HG03066 (cell line): ENCODE measurements around the gene PLCD3.

Source experiments
- ATAC-seq: cut with Tn5 transposase; IDR thresholded peaks from one replicate; pipeline ENCODE4 v1.9.1; 2021; ENCODE audit warnings: low read depth; ENCODE audit not compliant: unreplicated experiment

The PLCD3 gene

DNA sequence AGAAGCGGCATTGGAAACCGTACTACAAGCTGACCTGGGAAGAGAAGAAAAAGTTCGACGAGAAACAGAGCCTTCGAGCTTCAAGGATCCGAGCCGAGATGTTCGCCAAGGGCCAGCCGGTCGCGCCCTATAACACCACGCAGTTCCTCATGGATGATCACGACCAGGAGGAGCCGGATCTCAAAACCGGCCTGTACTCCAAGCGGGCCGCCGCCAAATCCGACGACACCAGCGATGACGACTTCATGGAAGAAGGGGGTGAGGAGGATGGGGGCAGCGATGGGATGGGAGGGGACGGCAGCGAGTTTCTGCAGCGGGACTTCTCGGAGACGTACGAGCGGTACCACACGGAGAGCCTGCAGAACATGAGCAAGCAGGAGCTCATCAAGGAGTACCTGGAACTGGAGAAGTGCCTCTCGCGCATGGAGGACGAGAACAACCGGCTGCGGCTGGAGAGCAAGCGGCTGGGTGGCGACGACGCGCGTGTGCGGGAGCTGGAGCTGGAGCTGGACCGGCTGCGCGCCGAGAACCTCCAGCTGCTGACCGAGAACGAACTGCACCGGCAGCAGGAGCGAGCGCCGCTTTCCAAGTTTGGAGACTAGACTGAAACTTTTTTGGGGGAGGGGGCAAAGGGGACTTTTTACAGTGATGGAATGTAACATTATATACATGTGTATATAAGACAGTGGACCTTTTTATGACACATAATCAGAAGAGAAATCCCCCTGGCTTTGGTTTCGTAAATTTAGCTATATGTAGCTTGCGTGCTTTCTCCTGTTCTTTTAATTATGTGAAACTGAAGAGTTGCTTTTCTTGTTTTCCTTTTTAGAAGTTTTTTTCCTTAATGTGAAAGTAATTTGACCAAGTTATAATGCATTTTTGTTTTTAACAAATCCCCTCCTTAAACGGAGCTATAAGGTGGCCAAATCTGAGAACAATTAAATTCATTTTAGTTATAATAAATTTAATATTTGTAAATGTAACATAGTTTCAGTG, 17.7 kb upstream of the PLCD3 start:
- ATAC-seq: no peak

DNA sequence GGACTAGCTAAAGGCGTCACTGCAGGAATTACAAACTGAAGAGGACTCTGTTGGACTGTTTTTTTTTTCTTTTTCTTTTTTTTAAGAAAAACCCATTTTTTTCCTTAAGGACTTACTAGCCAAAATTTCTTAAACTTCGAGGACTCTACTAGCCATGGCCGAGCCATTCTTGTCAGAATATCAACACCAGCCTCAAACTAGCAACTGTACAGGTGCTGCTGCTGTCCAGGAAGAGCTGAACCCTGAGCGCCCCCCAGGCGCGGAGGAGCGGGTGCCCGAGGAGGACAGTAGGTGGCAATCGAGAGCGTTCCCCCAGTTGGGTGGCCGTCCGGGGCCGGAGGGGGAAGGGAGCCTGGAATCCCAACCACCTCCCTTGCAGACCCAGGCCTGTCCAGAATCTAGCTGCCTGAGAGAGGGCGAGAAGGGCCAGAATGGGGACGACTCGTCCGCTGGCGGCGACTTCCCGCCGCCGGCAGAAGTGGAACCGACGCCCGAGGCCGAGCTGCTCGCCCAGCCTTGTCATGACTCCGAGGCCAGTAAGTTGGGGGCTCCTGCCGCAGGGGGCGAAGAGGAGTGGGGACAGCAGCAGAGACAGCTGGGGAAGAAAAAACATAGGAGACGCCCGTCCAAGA, 16.8 kb upstream of the PLCD3 start:
- peak; percentile 30 for ATAC-seq

DNA sequence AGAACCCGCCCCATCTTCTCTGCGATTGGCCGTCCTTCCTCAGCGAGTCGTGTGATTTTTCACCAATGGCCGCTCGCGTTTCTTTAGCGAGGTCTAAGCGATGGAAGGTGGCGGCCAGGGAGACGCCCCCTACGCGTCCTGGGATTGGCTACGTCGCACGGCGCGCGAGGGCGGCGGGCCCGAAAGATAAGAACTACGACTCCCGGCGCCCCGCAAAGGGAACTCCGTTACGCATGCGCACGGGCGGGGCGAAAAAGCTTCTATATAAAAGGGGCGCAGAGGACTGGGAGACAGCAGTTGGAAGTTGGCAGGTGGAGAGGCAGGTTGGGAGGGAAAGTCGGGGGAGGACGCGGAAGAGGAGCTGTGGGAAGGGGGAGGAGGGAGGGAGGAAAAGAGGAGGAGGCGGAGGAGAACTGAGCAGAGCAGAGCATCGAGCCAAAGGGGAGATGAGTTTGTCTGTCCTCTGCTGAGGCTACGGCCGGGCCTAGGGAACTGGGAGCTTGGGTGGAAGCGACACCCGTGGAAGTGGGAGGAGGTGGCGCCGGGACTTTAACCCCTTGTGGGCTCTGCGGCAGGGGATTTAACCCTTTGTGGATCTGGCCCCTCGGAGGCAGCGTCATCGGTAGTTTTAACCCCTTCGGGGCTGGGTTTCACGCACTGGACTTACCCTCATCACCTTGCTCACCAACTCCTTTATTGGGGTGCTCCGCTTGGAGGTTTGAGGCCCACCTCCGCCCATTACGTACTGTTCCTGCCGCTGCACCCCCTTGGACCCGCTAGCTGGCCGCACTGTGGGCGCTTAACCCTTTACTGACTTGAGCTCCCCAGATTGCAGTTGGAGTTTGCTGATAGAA, 16.1 kb upstream of the PLCD3 start, which contains the start of gene HEXIM1:
Gene HEXIM1 (plus strand): TSS at position 293 of the 854 bp plus-strand sequence. CDS start 716 bp downstream, outside the sequence.
- ATAC-seq: peak; percentile 55

DNA sequence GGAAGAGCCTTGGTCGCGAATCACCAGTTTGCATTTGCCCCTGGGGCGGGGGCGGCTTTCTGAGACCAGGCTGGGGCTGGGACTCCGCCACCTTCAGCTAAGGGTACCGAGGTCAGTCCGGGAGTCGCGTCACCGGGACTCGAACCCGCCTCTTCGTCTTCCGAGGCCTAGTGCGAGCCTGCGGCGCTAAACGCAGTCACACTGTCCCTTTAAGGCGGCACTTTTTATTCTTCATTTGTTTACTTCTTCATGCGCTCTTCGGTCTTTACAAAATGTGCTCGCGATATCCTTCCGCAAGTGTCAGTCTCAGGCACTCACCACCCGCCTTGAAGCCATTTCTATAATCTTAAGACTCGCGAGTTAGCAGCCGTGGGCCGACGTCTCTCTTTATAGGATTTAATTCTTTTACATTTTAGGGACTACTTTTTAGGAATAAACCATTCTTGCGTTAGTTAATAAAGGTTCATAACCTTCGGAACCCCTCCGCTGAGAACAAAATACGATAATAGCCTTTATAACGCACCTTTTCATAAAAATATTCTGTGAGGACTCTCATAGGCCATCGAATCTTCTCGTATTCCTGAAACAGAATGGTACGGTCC, 15.4 kb upstream of the PLCD3 start:
- ATAC-seq: peak; percentile 26

DNA sequence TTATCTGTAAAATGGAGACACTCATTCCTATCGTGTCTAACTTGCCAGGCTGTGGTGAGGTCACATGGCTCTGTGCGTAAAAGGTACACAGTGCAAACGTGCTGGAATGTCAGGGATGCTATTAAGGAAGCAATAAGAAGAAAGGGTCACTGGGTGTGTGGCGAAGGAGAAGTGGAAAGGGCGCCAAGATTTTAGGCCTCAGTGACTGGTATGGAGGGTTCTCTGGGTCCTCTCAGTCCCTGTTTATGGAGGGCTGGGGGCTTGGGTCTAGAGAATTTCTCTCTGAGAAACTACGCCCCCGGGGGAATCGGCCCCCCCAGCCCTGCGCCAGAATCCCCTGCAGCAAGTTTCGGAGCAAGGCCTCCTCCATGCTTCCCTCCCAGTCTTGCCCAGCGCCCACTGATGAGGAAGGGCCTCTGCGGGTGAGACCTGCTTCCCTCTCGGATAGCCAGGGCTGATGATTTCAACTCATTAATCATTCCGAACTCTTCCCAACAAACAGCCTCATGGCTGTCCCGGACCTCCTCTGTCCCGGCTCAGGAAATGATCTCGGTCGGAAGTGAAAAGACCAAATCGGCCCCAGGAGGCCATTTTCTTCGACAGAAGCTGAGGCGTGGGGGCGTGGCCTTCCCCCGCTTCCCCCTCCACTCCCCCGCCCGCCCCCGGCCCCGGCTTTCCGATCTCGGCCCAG, 14.7 kb upstream of the PLCD3 start:
- ATAC-seq: peak; percentile 4

DNA sequence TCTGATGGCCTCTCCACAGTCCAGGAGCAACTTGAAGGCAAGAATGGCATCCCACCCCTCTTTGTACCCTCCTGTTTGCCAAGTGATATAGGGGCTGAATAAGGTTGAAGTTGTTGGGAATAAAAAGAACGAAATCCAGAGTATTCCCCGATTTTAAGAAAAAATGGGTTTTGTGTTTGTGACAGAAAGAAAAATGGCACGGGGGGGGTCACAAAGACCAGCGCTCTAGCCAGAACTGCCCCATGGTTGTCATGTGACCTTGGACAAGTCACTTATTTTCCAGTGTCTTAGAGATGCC, 14.2 kb upstream of the PLCD3 start:
- no peak for ATAC-seq

DNA sequence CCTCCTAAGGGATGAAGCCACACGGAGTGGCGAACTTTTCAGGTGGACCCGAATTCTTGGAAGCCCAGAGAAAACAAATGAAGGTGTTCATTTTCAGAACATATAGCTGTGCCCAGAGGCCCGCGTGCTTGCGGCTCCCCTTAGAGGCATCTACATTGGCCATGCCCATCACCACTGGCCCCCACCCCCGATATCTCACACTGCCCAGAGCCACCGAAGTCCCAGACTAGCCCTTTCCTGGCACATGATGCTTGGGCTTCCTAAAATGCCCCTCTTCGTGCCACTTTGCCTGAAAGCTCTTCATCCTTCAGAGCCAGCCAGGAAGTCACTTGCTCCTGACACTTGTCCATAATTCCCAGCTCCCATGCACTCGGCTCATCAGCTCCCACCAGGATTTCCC, 13.9 kb upstream of the PLCD3 start:
- ATAC-seq: no peak

DNA sequence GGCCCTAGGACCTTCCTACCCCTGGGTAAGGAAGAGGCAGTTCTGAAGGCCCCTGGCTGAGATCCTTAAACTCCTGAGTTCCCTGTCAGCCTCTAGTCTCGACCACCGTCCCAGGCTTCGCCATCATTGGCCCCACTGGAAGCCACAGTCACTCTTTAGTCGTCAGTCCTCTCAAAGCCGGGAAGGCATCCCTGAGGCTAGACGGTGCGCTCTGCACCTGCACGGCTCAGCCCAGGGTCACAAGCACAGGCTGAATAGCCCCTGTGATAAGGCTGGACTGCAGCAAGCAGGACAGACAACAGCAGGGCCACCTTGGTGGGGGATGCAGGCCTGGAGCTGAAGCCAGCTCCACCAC, 12.7 kb upstream of the PLCD3 start:
- no peak for ATAC-seq

DNA sequence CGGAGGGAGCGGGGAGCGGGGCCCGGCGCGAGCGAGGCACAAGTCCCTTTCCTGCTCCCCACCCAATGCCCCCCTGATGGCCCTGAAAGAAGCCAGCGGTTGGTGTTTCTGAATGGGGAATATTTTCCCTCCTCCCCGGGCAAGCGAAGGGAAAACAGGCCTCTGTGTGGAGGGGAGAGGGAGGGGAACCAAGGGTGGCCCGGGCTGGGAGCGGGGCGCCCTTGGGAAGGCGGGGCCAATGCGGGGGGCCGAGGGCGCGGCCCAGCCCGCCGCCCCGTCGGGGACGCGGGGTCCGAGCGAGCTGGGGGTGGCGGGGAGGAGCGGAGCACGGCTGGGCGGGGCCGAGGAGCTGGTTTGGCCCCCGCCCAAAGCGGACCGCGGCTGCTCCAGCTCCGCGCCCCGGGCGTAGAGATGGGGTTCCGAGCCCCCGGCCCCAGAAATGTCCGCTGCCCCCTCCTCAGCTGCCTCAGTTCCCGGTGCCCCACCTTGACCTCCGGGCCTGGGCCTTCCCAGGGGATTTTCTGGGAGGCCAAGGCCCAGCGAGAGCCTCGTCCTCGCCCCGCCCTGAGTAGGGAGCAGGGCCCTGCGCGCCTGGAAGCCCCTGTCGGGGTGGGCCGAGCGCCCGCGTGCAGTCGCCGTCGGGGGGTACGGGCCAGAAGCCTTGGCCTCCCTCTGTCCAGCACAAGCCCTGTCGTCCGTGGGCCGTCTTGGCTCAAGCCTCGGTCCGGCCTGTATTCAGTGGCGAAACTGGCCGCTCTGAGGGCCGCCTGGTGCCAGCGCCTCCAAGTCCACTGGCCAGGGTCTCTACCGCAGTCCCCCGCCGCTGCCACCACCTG, 12.1 kb upstream of the PLCD3 start:
- ATAC-seq: no peak

DNA sequence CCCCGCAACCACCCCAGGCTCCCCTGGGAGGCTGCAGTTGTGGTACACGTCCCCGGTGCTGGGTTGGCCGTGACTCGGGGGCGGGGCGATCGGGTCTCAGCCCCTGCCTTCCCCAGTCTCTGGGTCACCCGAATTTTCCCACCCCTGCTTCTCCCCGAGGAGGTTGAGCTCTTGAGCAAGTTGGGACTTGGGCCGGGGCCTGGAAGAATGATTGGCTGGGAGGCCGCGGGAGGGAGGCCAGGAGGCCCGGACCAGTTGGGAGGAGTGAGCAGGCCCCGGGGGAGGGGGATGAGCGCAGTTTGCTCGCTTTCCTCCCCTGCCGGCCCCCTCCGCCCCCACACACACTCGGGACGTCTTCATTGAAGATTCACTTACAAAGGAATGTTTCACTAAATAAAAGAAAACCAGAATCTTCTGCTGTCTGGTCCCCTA, 11.5 kb upstream of the PLCD3 start:
- no peak for ATAC-seq

DNA sequence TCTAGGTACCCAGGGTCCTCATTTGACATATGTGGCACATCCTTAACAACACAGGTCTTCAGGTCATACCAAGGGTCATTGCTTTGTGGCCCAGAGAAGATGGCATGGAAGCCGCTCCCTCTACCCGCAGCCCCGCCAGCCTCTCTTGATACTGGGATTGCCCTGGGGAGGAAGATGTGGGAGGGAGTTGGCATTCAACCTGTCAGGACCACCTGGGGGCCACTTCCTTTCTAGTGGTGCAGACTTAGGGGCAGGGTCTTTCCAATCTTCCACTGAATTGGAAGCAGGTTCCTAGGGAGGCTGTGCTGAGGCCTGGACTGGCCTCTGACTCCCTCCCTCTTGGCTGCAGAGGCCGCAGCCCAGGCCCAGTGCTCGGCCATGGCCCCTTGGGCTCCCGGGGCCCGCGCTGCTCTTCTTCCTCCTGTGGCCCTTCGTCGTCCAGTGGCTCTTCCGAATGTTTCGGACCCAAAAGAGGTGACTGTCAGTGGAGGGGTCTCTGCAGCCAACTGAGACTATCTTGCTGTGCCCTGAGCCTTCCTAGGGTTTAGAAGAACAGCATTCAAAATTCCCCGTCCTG, 10.9 kb upstream of the PLCD3 start:
- no peak for ATAC-seq

DNA sequence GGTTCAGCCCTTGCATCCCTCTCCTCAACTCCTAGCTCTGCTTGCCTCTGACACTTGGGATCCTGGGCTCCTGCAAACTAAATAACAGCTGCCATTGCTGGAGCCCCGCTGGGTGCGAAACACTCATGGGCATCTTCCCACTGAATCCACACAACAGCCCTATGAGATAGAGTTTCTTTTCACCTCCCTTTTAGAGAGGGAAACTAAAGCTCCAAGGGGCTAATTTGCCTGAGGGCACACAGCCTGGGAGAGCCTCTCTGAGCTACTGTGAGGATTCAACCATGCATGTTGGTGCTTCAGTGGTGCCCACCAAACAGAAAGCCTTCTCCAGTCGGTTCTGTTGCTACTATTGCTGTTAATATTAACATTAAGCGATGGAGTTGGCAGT, 7.2 kb upstream of the PLCD3 start:
- ATAC-seq: no peak

DNA sequence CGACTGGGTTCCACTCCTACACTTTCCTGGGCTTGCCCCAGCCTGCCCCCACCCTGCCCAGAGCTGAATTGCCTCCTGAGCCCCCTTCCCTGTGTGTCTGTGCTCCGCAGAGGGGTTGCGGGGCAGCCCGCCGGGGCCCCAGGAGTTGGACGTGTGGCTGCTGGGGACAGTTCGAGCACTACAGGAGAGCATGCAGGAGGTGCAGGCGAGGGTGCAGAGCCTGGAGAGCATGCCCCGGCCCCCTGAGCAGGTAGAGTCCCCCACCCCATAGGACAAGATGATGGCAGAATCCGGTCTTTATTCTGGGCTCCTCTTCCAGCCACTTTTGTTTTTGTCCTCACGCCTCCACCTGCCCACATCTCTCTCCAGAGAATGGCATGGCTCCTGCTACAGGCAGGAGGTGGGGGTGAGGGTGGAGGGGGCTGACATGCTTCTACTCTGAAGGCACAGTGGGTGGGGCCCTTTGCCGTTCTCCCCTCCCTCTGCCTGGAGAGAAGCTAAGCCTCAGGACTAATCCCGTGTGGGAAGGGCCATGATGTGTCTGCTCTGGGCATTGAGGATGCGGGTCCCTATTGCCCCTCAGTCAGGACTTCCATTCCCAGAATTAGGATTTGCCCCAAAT, 6.7 kb upstream of the PLCD3 start:
- ATAC-seq: no peak

DNA sequence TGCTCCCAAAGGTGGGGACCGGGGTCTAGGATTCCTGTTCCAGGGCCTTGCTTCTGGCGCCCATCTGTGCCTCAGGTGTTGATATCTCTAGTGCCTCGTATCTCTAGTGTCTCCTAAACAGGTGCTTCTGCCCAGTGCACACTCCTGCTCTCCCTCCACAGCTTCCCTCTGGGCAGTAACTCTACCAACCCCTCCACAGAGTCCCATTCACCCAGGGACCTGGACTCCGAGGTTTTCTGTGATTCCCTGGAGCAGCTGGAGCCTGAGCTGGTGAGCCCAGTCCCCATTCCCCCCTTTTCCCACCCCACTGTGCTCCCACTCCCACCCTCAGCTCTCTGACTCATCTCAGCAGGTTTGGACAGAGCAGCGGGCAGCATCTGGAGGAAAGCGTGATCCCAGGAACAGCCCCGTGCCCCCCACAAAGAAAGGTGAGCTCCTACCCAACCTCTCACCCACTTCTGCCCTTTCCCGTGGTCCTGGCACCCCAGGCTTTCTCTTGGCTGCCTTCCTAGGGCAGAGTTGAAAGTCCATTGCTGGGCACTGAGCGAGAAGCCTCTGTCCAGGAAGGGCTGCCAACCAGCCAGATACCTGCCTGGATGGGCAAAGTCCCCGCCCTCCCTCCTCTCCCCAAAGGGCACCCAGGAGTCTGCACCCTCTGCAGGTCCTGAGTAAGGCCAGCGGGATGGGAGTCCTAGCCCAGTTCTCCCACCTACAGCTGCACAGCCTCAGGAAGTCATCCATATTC, 5.4 kb upstream of the PLCD3 start:
- no peak for ATAC-seq

DNA sequence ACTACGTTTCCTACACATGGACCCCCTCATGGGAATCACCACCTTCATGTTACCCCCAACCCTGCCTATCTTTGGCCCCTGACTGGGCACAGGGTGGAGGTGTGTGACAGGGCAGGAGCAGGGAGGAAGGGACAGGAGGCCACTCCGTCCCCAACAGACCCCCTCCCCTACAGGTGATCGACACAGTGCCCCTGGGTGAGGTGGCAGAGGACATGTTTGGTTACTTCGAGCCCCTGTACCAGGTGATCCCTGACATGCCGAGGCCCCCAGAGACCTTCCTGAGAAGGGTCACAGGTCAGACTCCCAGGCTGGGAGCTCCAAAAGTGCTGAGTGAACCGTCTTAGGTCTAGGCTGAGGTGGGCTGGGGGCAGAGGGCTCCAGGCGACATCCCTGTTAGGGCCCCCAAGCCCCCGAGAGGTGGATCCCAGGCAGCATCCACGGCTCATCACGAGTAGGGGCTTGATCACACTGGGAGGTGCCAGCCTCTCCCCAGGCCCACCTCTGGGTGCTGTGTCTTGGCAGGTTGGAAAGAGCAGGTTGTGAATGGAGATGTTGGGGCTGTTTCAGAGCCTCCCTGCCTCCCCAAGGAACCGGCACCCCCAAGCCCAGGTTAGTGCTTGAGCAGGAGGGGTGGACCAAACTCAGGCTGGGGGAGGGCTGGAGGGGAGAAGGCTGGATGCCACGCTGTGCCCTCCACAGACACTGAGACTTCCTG, 4.7 kb upstream of the PLCD3 start:
- ATAC-seq: no peak

DNA sequence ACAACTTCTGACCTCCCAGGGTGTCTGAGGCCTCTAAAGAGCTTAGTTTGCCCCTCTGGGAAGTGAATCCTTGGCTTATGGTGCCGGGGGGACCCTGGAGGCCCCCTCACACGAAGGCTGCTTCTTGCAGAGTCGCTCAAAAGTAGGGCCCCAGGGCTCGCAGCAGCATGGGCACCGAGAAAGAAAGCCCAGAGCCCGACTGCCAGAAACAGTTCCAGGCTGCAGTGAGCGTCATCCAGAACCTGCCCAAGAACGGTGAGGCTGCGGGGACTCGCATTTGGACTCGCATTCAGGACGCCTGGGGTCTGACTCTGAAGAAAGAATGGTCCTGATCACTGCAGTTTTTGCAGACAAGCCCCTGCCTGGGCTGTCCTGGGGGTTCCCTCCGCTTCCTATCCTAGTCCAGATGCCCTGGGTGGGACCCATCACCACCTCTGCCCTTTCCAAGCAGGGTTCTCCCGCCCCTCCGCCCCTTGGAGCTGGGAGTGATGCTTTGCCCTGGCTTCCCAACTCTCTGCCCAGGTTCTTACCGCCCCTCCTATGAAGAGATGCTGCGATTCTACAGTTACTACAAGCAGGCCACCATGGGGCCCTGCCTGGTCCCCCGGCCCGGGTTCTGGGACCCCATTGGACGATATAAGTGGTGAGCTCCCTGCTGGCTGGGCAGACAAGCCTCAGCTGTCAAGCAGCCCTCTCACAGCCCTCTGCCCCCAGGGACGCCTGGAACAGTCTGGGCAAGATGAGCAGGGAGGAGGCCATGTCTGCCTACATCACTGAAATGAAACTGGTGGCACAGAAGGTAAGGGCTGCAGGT, 3.9 kb upstream of the PLCD3 start:
- ATAC-seq: no peak
